ENCODE data around the gene LRRC66. TPM values are rescaled to one million over a fixed set of nuclear protein-coding genes. Genes with fewer than 3 reads are reported as not detected.

Gene LRRC66
- total and polyA plus RNA-seq, 8 donors = 0.17 to 0.43 (median 0.37) TPM

- Histone ChIP-seq H3K9me3 (no peaks in the 10 kb centered on the region), H3K36me3 (no peaks in the 10 kb centered on the region), H3K4me3 (no peak overlapping the region), H3K4me1 (no peaks in the 10 kb centered on the region), H3K27me3 (no peaks in the 10 kb centered on the region), H3K27ac (no peak overlapping the region)
- intact Hi-C loops (cut with DNase I) = no loop called here
- DNase-seq = no peak
- ATAC-seq = no peak
- TF ChIP-seq, protein P1, sequence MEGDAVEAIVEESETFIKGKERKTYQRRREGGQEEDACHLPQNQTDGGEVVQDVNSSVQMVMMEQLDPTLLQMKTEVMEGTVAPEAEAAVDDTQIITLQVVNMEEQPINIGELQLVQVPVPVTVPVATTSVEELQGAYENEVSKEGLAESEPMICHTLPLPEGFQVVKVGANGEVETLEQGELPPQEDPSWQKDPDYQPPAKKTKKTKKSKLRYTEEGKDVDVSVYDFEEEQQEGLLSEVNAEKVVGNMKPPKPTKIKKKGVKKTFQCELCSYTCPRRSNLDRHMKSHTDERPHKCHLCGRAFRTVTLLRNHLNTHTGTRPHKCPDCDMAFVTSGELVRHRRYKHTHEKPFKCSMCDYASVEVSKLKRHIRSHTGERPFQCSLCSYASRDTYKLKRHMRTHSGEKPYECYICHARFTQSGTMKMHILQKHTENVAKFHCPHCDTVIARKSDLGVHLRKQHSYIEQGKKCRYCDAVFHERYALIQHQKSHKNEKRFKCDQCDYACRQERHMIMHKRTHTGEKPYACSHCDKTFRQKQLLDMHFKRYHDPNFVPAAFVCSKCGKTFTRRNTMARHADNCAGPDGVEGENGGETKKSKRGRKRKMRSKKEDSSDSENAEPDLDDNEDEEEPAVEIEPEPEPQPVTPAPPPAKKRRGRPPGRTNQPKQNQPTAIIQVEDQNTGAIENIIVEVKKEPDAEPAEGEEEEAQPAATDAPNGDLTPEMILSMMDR (IDR thresholded peaks at IDR 0.05) = no peak
These were observed 13.3 kb downstream of the LRRC66 start for GRCh38 chr4:52006887-52007286.

DNA sequence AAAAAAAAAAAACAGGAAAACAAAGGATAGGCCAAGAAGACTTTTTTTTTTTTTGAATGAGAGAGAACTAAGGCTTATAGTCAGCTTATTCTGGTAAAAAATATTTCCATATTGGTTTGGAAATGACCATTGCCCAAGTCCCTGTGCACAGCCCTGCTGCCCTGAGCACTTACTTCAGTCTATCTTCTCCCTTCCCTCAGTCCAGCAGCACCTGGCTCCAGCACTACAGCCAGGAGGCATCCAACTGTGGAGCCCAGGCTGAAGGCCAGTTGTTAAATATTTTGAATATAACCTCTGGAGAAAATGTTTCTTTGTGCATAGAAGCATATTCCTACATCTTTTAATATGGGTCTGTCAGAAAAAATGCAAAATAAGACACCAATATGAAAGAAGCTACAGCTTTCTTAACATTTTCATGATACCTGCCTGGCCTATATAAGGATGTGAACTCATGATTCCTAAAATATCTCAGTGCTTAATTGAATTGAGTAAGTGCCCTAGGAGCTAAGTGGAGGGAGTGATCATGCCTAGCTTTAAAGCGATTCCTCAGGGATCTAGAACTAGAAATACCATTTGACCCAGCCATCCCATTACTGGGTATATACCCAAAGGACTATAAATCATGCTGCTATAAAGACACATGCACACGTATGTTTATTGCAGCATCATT is 14.4 kb downstream of the LRRC66 start:
- no peaks in the 10 kb centered on the region for H3K9me3 ChIP-seq
- TF ChIP-seq, protein P1 (IDR thresholded peaks at IDR 0.05) = no peak
- intact Hi-C loops (cut with DNase I) = no loop called here
- no peak for ATAC-seq
- DNase-seq = no peak
- H3K27me3 ChIP-seq = no peaks in the 10 kb centered on the region
- H3K27ac ChIP-seq = no peak overlapping the region
- no peak overlapping the region for H3K4me3 ChIP-seq
- no peaks in the 10 kb centered on the region for H3K4me1 ChIP-seq
- H3K36me3 ChIP-seq = no peaks in the 10 kb centered on the region

DNA sequence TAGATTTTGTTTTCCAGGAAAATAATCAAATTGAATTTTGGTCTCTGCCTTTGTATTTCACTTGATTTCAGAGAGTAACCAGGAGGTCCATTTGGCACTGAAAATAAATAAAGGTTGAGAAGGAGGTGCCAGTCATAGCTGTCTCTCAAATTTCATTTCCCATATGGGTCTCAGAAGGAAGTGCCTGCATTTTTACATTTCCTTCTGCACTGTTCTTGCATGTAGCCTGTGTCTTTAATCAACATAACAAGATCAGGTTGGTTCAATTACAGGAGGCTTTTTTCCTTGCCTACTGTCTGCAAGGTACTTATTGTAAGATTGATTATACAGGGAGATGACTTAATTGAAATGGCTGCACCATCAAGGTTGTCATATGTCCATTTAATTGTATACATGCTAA is 15.7 kb downstream of the LRRC66 start:
- DNase-seq (no peak), ATAC-seq (no peak)
- no peaks in the 10 kb centered on the region for H3K4me1 ChIP-seq
- H3K27me3 ChIP-seq = no peaks in the 10 kb centered on the region
- intact Hi-C loops (cut with DNase I) = no loop called here
- H3K4me3 ChIP-seq = no peak overlapping the region
- no peaks in the 10 kb centered on the region for H3K9me3 ChIP-seq
- no peaks in the 10 kb centered on the region for H3K36me3 ChIP-seq
- H3K27ac ChIP-seq = no peak overlapping the region
- TF ChIP-seq, protein P1 (IDR thresholded peaks at IDR 0.05) = no peak

DNA sequence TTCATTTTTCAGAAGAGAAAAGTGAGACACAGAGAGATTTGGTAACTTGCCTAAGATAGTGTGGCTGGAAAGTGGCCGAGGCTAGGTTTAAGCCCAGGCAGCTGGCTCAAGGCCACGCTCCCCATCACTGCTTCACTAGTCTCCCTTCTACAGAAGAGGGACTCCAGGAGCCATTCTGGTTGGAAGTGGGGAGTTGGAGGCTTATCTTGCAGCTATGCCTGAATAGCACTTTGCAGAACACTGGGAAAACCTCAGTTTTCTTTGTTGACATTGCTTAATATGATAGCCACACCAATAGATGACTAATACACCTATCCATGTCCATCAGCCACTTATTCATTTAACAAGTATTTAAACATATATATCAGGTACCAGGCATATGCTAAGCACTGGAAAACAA is 18.5 kb downstream of the LRRC66 start:
- no peak for DNase-seq
- TF ChIP-seq, protein P1 (IDR thresholded peaks at IDR 0.05) = no peak
- Histone ChIP-seq H3K27ac (no peak overlapping the region), H3K4me1 (no peaks in the 10 kb centered on the region), H3K9me3 (no peaks in the 10 kb centered on the region), H3K4me3 (no peak overlapping the region), H3K36me3 (no peaks in the 10 kb centered on the region), H3K27me3 (no peaks in the 10 kb centered on the region)
- ATAC-seq = no peak
- intact Hi-C loops (cut with DNase I) = no loop called here

DNA sequence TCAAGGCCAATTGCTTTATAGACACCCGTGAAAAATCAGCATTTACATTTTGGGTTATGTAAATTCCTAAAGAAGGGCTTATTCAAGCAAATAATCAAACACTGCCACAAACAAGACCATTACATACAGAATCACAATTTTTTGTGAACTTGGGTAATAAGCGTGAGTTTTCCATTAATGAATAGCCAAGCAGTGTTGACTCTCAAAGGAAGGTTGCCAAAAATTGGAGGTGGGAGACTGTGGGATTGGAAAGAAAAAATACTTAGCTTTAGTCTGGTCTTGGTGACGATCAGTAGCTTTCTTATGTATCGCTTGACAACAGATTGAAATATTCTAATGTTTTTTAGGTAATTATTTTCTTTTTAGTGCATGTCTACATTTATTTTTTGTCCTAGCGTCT is 20.9 kb downstream of the LRRC66 start:
- Histone ChIP-seq H3K4me3 (no peak overlapping the region), H3K4me1 (no peaks in the 10 kb centered on the region), H3K9me3 (no peaks in the 10 kb centered on the region), H3K27ac (no peak overlapping the region), H3K27me3 (no peaks in the 10 kb centered on the region), H3K36me3 (no peaks in the 10 kb centered on the region)
- TF ChIP-seq, protein P1 (IDR thresholded peaks at IDR 0.05) = no peak
- DNase-seq (no peak), ATAC-seq (no peak)
- intact Hi-C loops (cut with DNase I) = no loop called here

All from left lung (tissue), 10 donors.